Skeletal muscle satellite cell (primary cell): ENCODE measurements around the gene PAQR6.

Source experiments
- H3K27me3 ChIP-seq: 2 replicates; pipeline ENCODE4 v1.7.0; 2013; ENCODE audit warnings: low read length; ENCODE audit not compliant: control insufficient read depth, insufficient read depth
- H3K36me3 ChIP-seq: 2 replicates; pipeline ENCODE4 v1.7.0; 2013; ENCODE audit warnings: mild to moderate bottlenecking, control low read depth, low read length; ENCODE audit not compliant: insufficient read depth
- H3K4me1 ChIP-seq: 2 replicates; pipeline ENCODE4 v1.7.0; 2013; ENCODE audit warnings: low read length; ENCODE audit not compliant: control insufficient read depth, insufficient read depth
- H3K4me2 ChIP-seq: 2 replicates; pipeline ENCODE4 v1.7.0; 2013; ENCODE audit warnings: mild to moderate bottlenecking, low read length
- H3K4me3 ChIP-seq: 2 replicates; pipeline ENCODE4 v1.7.0; 2013; ENCODE audit warnings: low read length
- H3K9ac ChIP-seq: 2 replicates; pipeline ENCODE4 v1.7.0; 2013; ENCODE audit warnings: mild to moderate bottlenecking, low read depth, low read length, moderate library complexity
- H3K9me3 ChIP-seq: replicated peaks from 2 replicates; pipeline ENCODE4 v1.7.0; 2013; ENCODE audit warnings: mild to moderate bottlenecking, control low read depth, low read length

PAQR6 gene

DNA sequence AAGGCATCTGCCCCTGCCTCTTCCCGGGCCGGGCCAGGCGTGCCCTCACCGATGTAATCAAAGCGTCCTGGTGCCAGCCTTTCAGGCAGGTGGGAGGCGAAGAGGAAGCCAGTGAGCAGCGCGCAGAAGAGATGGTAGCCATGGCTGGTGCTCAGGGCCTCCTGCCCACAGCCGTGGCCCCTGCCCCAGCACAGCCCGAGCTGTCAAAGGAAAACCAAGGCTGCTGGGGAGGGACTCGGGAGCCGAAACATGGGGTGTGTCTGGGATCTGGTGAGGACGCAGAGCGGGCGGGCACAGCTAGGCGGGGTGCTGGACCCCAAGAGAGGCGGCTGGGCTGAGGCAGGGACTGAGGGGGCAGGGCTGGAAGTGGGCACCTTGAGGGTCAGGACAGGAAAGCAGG lies 3.1 kb downstream of the PAQR6 start:
- no peak overlapping the region for H3K9ac ChIP-seq
- no peak overlapping the region for H3K4me3 ChIP-seq
- peaks cover 13% of the 10 kb centered on the region for H3K36me3 ChIP-seq
- peaks cover 27% of the 10 kb centered on the region for H3K4me1 ChIP-seq
- H3K4me2 ChIP-seq: no peak overlapping the region
- peaks cover 18% of the 10 kb centered on the region for H3K27me3 ChIP-seq
- H3K9me3 ChIP-seq: no peaks in the 10 kb centered on the region

DNA sequence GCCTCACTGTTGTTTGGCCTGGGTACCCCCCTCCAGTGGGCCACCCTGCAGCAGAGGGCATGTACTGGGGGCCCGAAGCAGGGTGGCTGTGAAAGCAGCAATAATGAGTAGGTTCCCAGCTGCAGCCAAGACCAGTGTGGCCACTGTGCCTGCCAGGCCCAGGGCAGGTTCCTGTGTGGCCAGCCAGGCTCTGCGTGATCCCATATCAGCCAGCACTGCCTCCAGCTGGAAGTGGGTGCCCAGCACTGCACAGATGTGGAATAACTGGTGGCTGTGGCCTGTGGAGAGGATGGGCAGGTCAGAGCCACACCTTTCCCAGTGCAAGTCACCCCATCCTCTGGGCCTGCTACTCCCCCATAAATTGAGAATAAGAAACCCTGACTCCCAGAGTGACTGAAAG lies 3.7 kb downstream of the PAQR6 start:
- Histone ChIP-seq H3K27me3 (peaks cover 18% of the 10 kb centered on the region), H3K4me2 (no peak overlapping the region), H3K4me3 (no peak overlapping the region), H3K36me3 (peaks cover 13% of the 10 kb centered on the region), H3K9me3 (no peaks in the 10 kb centered on the region), H3K9ac (no peak overlapping the region), H3K4me1 (peaks cover 27% of the 10 kb centered on the region)

DNA sequence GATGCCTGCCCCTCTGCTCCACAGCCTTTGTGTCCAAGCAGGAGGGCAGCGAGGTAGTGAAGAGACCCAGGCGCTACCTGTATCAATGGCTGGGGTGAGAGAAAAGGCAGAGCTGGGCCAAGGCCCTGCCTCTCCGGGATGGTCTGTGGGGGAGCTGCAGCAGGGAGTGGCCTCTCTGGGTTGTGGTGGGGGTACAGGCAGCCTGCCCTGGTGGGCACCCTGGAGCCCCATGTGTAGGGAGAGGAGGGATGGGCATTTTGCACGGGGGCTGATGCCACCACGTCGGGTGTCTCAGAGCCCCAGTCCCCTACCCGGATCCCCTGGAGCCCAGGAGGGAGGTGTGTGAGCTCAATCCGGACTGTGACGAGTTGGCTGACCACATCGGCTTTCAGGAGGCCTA lies 5.1 kb downstream of the PAQR6 start:
- Histone ChIP-seq H3K4me2 (no peak overlapping the region), H3K4me3 (no peak overlapping the region), H3K4me1 (peaks cover 27% of the 10 kb centered on the region), H3K27me3 (peaks cover 18% of the 10 kb centered on the region), H3K36me3 (peaks cover 21% of the 10 kb centered on the region), H3K9ac (no peak overlapping the region), H3K9me3 (no peaks in the 10 kb centered on the region)

DNA sequence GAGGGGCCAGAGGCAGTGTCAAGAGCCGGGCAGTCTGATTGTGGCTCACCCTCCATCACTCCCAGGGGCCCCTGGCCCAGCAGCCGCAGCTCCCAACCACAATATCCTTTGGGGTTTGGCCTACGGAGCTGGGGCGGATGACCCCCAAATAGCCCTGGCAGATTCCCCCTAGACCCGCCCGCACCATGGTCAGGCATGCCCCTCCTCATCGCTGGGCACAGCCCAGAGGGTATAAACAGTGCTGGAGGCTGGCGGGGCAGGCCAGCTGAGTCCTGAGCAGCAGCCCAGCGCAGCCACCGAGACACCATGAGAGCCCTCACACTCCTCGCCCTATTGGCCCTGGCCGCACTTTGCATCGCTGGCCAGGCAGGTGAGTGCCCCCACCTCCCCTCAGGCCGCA lies 5.9 kb downstream of the PAQR6 start, which contains the start of gene BGLAP:
Gene BGLAP, plus strand, starts transcription at position 259 of the 400 bp plus-strand sequence. Its CDS starts 48 bp downstream, at position 307.
- peaks cover 18% of the 10 kb centered on the region for H3K27me3 ChIP-seq
- peaks cover 24% of the 10 kb centered on the region for H3K4me1 ChIP-seq
- peaks cover 21% of the 10 kb centered on the region for H3K36me3 ChIP-seq
- peak within 1 kb of the TSS; percentile 55 for H3K4me2 ChIP-seq
- peak within 1 kb of the TSS; percentile 5 for H3K4me3 ChIP-seq
- H3K9ac ChIP-seq: peak within 1 kb of the TSS; percentile 13
- no peaks in the 10 kb centered on the region for H3K9me3 ChIP-seq

DNA sequence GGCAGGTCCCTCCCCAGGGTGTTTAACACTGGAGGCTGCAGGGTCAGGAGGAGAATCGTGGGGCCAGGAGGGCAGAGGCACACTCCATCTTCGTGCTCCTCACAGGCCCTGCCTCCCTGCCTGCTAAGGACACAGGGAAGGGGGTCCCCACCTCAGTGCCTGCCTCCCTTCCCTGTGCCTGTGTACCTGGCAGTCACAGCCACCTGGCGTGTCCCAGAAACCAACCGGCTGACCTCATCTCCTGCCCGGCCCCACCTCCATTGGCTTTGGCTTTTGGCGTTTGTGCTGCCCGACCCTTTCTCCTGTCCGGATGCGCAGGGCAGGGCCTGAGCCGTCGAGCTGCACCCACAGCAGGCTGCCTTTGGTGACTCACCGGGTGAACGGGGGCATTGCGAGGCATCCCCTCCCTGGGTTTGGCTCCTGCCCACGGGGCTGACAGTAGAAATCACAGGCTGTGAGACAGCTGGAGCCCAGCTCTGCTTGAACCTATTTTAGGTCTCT lies 6.5 kb downstream of the PAQR6 start:
- peaks cover 21% of the 10 kb centered on the region for H3K36me3 ChIP-seq
- no peaks in the 10 kb centered on the region for H3K9me3 ChIP-seq
- peak overlapping the region; percentile 5 for H3K4me3 ChIP-seq

DNA sequence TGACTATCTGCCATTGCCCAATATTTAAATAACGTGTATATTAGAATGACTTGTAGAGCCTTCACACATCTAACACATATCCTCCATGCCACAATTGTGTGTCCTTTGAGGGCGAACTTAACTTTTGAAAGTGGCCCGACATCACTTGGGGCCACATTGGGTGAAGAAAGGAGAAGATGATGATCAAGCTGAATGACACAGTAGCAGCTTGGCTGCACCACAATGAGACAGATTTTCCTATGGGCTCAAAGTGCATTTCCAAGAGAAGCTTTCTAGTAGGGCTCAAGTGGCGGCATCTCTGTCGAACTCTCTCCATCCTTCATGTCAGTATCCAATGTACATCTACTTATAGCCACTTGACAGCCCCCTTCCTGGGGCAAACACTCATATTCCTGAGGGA lies 9.6 kb downstream of the PAQR6 start:
- H3K9ac ChIP-seq: no peak overlapping the region
- H3K36me3 ChIP-seq: peaks cover 31% of the 10 kb centered on the region
- H3K4me1 ChIP-seq: peaks cover 25% of the 10 kb centered on the region
- H3K4me2 ChIP-seq: no peak overlapping the region
- no peak overlapping the region for H3K4me3 ChIP-seq
- no peaks in the 10 kb centered on the region for H3K9me3 ChIP-seq
- H3K27me3 ChIP-seq: no peaks in the 10 kb centered on the region

More for the DNA sequence above, 6.5 kb downstream of the PAQR6 start:
- Histone ChIP-seq H3K27me3 (peaks cover 13% of the 10 kb centered on the region), H3K4me1 (peaks cover 24% of the 10 kb centered on the region), H3K4me2 (peak overlapping the region; percentile 55), H3K9ac (no peak overlapping the region)

DNA sequence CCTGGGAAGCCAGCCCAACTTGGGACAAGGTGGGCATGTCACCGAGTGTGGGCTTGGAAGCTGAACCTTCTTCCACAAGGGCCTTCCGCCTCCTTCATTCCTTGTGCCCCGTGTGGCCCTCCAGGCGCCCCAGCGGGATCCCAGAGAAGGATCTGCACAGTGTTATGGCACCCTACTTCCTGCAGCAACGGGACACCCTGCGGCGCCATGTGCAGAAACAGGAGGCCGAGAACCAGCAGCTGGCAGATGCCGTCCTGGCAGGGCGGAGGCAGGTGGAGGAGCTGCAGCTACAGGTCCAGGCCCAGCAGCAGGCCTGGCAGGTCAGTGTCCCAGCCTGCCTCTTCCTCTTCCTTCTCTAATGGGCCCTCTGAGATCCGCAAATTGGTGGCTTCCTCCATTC lies 11.7 kb downstream of the PAQR6 start:
- Histone ChIP-seq H3K9me3 (no peaks in the 10 kb centered on the region), H3K4me1 (peaks cover 23% of the 10 kb centered on the region), H3K36me3 (peaks cover 31% of the 10 kb centered on the region), H3K27me3 (no peaks in the 10 kb centered on the region), H3K9ac (no peak overlapping the region), H3K4me2 (no peak overlapping the region), H3K4me3 (no peak overlapping the region)

DNA sequence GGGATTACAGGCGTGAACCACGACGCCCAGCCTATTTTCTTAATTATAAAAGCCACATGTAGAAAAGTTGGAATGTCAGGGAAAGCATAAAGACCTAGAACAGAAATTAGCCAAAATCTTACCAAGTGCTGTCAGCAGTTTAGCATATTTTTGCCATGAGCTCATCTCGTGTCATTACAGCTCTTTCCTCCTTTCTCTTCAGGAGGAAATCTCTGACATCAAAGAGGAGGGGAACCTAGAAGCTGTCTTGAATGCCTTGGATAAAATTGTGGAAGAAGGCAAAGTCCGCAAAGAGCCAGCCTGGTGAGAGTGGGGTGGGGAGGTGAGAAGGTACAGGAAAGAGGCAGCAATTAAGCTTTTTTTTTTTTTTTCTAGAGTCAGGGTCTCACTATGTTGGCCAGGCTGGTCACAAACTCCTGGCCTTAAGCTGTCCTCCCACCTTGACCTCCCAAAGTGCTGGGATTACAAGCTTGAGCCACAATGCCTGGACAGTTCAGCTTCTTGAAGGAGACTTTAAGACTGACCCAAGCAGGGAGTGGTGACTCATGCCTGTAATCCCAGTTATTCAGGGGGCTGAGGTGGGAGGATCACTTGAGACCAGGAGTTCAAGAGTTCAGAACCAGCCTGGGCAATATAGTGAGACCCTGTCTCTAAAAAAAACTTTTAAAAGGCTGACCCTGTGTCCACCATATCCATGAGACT lies 14.3 kb downstream of the PAQR6 start:
- Histone ChIP-seq H3K4me3 (no peak overlapping the region), H3K4me2 (peak overlapping the region; percentile 68), H3K36me3 (peaks cover 19% of the 10 kb centered on the region)

DNA sequence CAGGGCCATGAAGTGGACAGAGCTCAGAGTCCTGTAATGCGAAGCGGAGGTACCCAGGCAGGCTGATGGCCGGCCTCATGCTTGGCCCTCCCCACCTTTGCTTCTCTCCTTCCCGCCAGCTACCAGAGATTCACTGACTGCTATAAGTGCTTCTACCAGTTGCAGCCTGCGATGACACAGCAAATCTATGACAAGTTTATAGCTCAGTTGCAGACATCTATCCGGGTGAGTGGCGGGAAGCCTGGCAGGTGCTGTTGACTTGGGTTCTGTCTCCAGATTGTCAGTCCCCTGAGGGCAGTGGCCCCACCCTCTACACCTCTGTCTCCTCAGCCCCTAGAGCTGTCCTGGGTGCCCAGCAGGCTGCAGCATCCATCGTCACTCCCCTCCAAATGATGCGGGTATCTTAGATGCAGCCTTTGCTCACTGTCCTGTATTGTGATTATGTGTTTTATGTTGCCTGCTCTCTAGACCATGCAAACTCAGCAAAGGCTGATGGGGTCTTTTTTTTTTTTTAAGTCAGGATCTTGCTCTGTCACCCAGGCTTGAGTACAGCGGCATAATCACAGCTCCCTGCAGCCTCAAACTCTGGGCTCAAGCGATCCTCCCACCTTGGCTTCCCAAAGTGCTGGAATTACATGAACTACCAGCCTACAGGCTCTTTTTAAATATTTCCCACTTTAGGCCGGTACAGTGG lies 15.5 kb downstream of the PAQR6 start:
- peaks cover 18% of the 10 kb centered on the region for H3K4me1 ChIP-seq
- H3K27me3 ChIP-seq: no peaks in the 10 kb centered on the region
- H3K9me3 ChIP-seq: no peaks in the 10 kb centered on the region
- peaks cover 14% of the 10 kb centered on the region for H3K36me3 ChIP-seq
- no peak overlapping the region for H3K4me3 ChIP-seq
- H3K4me2 ChIP-seq: no peak overlapping the region
- no peak overlapping the region for H3K9ac ChIP-seq

More for the DNA sequence above, 14.3 kb downstream of the PAQR6 start:
- Histone ChIP-seq H3K4me1 (peaks cover 18% of the 10 kb centered on the region), H3K9me3 (no peaks in the 10 kb centered on the region), H3K9ac (peak overlapping the region; percentile 62), H3K27me3 (no peaks in the 10 kb centered on the region)

DNA sequence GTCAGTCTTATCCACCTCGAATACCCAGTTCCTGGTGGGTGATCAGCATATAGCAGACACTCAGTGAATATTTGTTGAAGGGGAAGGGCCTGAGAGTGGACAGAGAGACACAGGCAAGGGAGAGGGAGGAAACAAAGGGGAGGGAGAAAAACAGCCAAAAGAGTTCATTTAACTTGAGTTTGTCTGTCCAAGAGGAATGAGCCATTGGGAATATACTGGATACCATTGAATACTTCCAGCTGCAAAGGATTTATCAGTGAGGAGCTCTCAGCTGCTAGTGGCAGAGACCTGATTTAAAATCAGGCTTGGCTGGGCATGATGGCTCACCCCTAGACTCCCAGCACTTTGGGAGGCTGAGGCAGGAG lies 17.4 kb downstream of the PAQR6 start:
- Histone ChIP-seq H3K4me3 (no peak overlapping the region), H3K36me3 (peaks cover 6% of the 10 kb centered on the region), H3K4me2 (no peak overlapping the region), H3K4me1 (peaks cover 18% of the 10 kb centered on the region), H3K9ac (no peak overlapping the region), H3K27me3 (no peaks in the 10 kb centered on the region), H3K9me3 (no peaks in the 10 kb centered on the region)

DNA sequence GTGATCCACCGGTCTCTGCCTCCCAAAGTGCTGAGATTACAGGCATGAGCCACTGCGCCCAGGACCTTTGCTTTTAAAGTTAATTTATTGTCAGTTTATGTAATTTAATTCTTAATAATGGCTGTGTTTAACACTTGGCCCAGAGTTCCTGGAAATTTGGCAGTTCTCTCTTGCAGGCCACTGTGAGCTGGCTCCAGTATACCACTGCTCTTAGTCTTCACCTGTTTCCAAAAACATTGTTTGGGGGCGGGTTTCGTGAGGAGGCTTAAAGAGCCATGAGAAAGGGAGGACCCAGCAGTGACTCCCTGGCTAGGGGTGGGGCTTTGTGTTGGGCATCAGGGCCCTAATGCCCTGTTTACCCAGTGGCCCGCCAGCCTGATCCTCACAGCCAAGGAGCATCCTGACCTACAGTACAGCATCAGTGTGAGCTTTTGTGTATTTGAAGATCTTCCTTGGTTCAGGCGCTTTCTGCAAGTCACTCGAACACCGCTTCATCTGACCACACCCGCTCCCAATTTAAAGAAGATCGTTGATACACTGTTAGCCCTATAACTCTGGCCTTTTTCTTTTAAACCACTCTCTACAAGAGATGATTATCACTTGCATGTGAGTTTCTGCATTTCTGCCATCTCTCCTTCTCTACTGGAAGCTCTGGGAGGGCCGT lies 17.9 kb downstream of the PAQR6 start:
- Histone ChIP-seq H3K4me1 (peaks cover 18% of the 10 kb centered on the region), H3K27me3 (no peaks in the 10 kb centered on the region), H3K4me2 (no peak overlapping the region), H3K36me3 (peaks cover 6% of the 10 kb centered on the region), H3K9me3 (no peaks in the 10 kb centered on the region), H3K9ac (no peak overlapping the region), H3K4me3 (no peak overlapping the region)
